IPS-20b (cell line): ENCODE results near the gene PJA1.

Experiments used
- H3K27ac ChIP-seq: one replicate; pipeline ENCODE4 v1.5.1; 2013; ENCODE audit warnings: low read length
- H3K27me3 ChIP-seq: 2 replicates; pipeline ENCODE4 v1.6.1; 2013; ENCODE audit warnings: mild to moderate bottlenecking, low read length, inconsistent platforms; ENCODE audit not compliant: insufficient read depth
- H3K36me3 ChIP-seq: 2 replicates; pipeline ENCODE4 v1.6.1; 2013; ENCODE audit warnings: low read depth, mild to moderate bottlenecking, inconsistent platforms, low read length, moderate library complexity; ENCODE audit not compliant: insufficient read depth
- H3K4me1 ChIP-seq: 2 replicates; pipeline ENCODE4 v1.6.1; 2013; ENCODE audit warnings: mild to moderate bottlenecking, control low read depth, inconsistent platforms, low read length, moderate library complexity; ENCODE audit not compliant: insufficient read depth
- H3K4me3 ChIP-seq: 2 replicates; pipeline ENCODE4 v1.5.1; 2013; ENCODE audit warnings: mild to moderate bottlenecking, low read length, inconsistent platforms
- H3K9ac ChIP-seq: 2 replicates; pipeline ENCODE4 v1.6.1; 2013; ENCODE audit warnings: low read depth, mild to moderate bottlenecking, inconsistent platforms, low read length, moderate library complexity
- H3K9me3 ChIP-seq: 2 replicates; pipeline ENCODE4 v1.6.1; 2013; ENCODE audit warnings: mild to moderate bottlenecking, low read depth, low read length, inconsistent platforms; ENCODE audit not compliant: insufficient read depth

The PJA1 gene

GRCh38 chrX:69125094-69125493, 40.2 kb downstream of the PJA1 start:
- Histone ChIP-seq H3K4me3 (no peak overlapping the region), H3K27ac (no peak overlapping the region), H3K36me3 (no peaks in the 10 kb centered on the region), H3K9me3 (no peaks in the 10 kb centered on the region), H3K27me3 (peaks cover 33% of the 10 kb centered on the region), H3K4me1 (peaks cover 4% of the 10 kb centered on the region), H3K9ac (no peak overlapping the region)

- H3K4me1 ChIP-seq = peaks cover 4% of the 10 kb centered on the region
Measured at GRCh38 chrX:69124108-69124507, 41.1 kb downstream of the PJA1 start.

GRCh38 chrX:69123481-69123880, 41.8 kb downstream of the PJA1 start:
- Histone ChIP-seq H3K9ac (no peak overlapping the region), H3K4me1 (peaks cover 4% of the 10 kb centered on the region), H3K27ac (no peak overlapping the region), H3K27me3 (peaks cover 17% of the 10 kb centered on the region), H3K9me3 (no peaks in the 10 kb centered on the region), H3K36me3 (no peaks in the 10 kb centered on the region), H3K4me3 (no peak overlapping the region)

More at GRCh38 chrX:69124108-69124507, 41.1 kb downstream of the PJA1 start:
- Histone ChIP-seq H3K4me3 (no peak overlapping the region), H3K9me3 (no peaks in the 10 kb centered on the region), H3K27ac (no peak overlapping the region), H3K27me3 (peaks cover 23% of the 10 kb centered on the region), H3K9ac (no peak overlapping the region), H3K36me3 (no peaks in the 10 kb centered on the region)

- Histone ChIP-seq H3K4me1 (no peaks in the 10 kb centered on the region), H3K27ac (no peak overlapping the region), H3K36me3 (no peaks in the 10 kb centered on the region), H3K9me3 (no peaks in the 10 kb centered on the region), H3K4me3 (no peak overlapping the region), H3K9ac (no peak overlapping the region), H3K27me3 (no peaks in the 10 kb centered on the region; the same call in 1 of the 2 replicates)
Measured at GRCh38 chrX:69121321-69122000, 43.8 kb downstream of the PJA1 start.

GRCh38 chrX:69120476-69120875, 44.8 kb downstream of the PJA1 start:
- Histone ChIP-seq H3K9ac (no peak overlapping the region), H3K27ac (no peak overlapping the region), H3K36me3 (no peaks in the 10 kb centered on the region), H3K9me3 (no peaks in the 10 kb centered on the region), H3K4me3 (no peak overlapping the region), H3K4me1 (no peaks in the 10 kb centered on the region), H3K27me3 (no peaks in the 10 kb centered on the region)

- no peak overlapping the region for H3K27ac ChIP-seq
- H3K4me1 ChIP-seq = no peaks in the 10 kb centered on the region
- no peak overlapping the region for H3K9ac ChIP-seq
- no peak overlapping the region for H3K4me3 ChIP-seq
- no peaks in the 10 kb centered on the region for H3K9me3 ChIP-seq
- H3K27me3 ChIP-seq = no peaks in the 10 kb centered on the region
- H3K36me3 ChIP-seq = no peaks in the 10 kb centered on the region
Measured at GRCh38 chrX:69119122-69119521, 46.1 kb downstream of the PJA1 start.

- no peak overlapping the region for H3K27ac ChIP-seq
- H3K36me3 ChIP-seq = no peaks in the 10 kb centered on the region
- H3K4me1 ChIP-seq = no peaks in the 10 kb centered on the region
- H3K9ac ChIP-seq = no peak overlapping the region
- H3K9me3 ChIP-seq = no peaks in the 10 kb centered on the region
- H3K27me3 ChIP-seq = no peaks in the 10 kb centered on the region
- no peak overlapping the region for H3K4me3 ChIP-seq
Measured at GRCh38 chrX:69117876-69118526, 47.3 kb downstream of the PJA1 start.

GRCh38 chrX:69116077-69116476, 49.2 kb downstream of the PJA1 start:
- H3K36me3 ChIP-seq = no peaks in the 10 kb centered on the region
- H3K9ac ChIP-seq = no peak overlapping the region
- H3K4me1 ChIP-seq = no peaks in the 10 kb centered on the region
- no peaks in the 10 kb centered on the region for H3K9me3 ChIP-seq
- no peaks in the 10 kb centered on the region for H3K27me3 ChIP-seq
- H3K4me3 ChIP-seq = no peak overlapping the region
- H3K27ac ChIP-seq = no peak overlapping the region

- no peak overlapping the region for H3K9ac ChIP-seq
Measured at GRCh38 chrX:69113723-69114122, 51.5 kb downstream of the PJA1 start.

More at GRCh38 chrX:69113723-69114122, 51.5 kb downstream of the PJA1 start:
- no peaks in the 10 kb centered on the region for H3K27me3 ChIP-seq
- no peaks in the 10 kb centered on the region for H3K36me3 ChIP-seq
- peaks cover 2% of the 10 kb centered on the region; the same call in 1 of the 2 replicates for H3K4me1 ChIP-seq
- H3K27ac ChIP-seq = no peak overlapping the region
- no peak overlapping the region for H3K4me3 ChIP-seq
- H3K9me3 ChIP-seq = no peaks in the 10 kb centered on the region
